ENCODE results near the gene ARF3.

Gene ARF3

DNA sequence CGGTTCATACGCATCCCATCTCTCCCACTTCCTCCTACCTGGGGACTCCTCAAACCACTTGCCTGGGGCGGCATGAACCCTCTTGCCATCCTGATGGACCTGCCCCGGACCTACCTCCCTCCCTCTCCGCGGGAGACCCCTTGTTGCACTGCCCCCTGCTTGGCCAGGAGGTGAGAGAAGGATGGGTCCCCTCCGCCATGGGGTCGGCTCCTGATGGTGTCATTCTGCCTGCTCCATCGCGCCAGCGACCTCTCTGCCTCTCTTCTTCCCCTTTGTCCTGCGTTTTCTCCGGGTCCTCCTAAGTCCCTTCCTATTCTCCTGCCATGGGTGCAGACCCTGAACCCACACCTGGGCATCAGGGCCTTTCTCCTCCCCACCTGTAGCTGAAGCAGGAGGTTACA is 24.5 kb upstream of the ARF3 start:
- no peak for DNase-seq (ENCODE audit: low read depth)

GRCh38 chr12:48980953-48981756 is 23.9 kb upstream of the ARF3 start:
- no peak for DNase-seq (ENCODE audit: low read depth)

- no peak for DNase-seq (ENCODE audit: low read depth)
Measured at GRCh38 chr12:48980389-48980952, 23.2 kb upstream of the ARF3 start.

GRCh38 chr12:48979602-48980388 is 22.5 kb upstream of the ARF3 start:
- no peak for DNase-seq (ENCODE audit: low read depth)

GRCh38 chr12:48978741-48979601 is 21.7 kb upstream of the ARF3 start:
- no peak for DNase-seq (ENCODE audit: low read depth)

- no peak for DNase-seq (ENCODE audit: low read depth)
Measured at GRCh38 chr12:48978291-48978740, 21.0 kb upstream of the ARF3 start, which contains the start of gene WNT1. WNT1 (plus strand) TSS chr12:48978322; CDS start chr12:48978651, 329 bp downstream.

DNA sequence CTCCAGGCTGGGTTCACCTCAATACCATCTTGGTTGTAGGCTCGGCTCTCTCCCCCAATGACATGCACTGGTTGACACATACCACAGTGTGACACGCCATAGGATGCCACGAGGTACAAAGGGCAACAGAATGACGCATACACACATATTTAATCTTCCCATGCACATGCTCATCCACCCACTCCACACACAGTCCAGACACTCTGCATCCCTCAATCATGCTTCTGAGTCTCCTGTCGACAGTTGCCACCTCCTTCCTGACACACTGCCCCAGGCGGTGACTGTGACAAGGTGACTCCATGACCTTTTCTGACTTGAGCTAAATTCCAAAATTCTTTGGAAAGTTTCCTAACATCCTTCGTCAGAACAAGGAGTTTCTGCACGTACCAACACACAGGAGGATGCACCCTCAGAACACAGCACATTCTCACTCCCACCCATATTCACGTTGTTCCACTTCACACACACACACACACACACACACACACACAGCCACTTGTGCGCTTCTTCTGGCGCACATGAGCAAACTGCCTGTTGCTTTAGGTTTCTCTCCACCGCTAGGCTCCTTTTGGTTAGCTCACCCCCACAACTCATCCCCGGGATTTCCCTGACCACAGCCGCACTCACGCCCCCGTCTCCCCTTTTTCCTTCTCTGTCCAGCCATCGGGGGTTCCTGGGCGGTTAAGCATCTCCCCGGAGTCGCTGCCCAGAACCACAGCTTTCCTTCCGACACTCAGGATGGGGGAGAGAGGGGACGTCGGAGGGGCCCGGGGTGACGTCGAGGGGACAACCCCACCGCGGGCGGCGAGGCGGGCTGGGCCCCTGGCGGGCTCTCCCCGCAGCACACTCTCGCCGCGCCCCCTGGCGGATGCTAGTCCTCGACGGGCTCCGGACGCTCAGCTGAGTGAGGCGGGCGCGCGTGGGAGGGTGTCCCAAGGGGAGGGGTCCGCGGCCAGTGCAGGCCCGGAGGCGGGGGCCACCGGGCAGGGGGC is 20.3 kb upstream of the ARF3 start:
- DNase-seq (ENCODE audit: low read depth), result peak; percentile 75

DNA sequence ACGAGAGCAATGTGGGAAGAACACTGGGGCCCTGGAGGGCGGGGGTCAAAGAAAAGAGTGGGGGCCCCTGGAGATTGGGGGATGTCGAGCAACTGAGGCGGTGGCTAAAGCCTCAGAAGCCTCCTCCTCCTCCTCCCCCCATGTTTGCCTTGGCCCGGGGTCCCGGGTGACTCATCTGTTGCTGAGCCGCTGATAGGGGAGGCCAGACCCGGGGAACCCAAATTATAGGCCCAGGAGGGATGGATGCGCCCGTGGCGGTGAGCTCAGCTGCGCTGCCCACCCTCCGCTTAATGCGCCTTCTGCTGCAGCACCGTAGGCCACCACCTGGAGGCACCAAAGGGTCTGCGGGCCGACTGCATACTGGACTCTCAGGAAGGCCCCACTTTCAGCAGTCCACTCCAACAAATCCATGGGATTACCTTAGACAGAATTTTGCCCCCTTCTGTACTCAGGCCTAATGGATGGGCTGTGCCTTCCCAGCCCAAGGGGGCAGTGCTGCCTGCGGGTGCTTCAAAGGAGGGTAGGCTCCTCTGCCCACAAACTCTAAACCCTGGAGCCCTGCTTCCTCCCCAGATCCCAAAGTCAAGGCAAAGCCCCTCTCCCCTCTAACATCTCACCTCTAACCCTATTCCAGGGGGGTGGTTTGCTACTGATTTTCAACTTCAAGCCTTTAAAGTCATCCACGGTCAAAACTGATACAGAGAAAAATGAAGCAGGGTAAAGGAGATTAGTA is 16.8 kb upstream of the ARF3 start:
- no peak for DNase-seq (ENCODE audit: low read depth)

DNA sequence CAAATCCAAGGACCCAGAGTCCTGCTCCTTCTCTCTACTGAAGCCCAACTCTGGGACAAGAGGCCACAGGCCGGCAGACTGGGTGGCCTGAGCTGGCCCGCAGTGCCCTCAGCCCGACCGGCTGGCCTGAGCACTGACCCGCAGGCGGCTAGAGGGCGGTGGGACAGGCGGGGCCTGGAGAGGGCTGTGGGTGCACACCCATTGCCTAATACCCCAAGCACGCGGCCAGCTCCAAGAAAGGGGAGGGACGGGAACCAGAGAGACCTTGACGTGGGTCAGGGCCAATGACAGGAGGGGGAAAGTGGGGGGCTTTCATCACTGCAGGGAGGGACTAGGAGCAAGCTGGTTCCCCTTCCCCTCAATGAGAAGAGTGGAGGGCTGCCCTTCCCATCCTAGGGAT is 16.2 kb upstream of the ARF3 start:
- DNase-seq (ENCODE audit: low read depth), result no peak

- no peak for DNase-seq (ENCODE audit: low read depth)
Measured at GRCh38 chr12:48972952-48973483, 15.7 kb upstream of the ARF3 start.

GRCh38 chr12:48972213-48972951 is 15.1 kb upstream of the ARF3 start:
- no peak for DNase-seq (ENCODE audit: low read depth)

- no peak for DNase-seq (ENCODE audit: low read depth)
Measured at GRCh38 chr12:48970702-48971334, 13.5 kb upstream of the ARF3 start.

DNA sequence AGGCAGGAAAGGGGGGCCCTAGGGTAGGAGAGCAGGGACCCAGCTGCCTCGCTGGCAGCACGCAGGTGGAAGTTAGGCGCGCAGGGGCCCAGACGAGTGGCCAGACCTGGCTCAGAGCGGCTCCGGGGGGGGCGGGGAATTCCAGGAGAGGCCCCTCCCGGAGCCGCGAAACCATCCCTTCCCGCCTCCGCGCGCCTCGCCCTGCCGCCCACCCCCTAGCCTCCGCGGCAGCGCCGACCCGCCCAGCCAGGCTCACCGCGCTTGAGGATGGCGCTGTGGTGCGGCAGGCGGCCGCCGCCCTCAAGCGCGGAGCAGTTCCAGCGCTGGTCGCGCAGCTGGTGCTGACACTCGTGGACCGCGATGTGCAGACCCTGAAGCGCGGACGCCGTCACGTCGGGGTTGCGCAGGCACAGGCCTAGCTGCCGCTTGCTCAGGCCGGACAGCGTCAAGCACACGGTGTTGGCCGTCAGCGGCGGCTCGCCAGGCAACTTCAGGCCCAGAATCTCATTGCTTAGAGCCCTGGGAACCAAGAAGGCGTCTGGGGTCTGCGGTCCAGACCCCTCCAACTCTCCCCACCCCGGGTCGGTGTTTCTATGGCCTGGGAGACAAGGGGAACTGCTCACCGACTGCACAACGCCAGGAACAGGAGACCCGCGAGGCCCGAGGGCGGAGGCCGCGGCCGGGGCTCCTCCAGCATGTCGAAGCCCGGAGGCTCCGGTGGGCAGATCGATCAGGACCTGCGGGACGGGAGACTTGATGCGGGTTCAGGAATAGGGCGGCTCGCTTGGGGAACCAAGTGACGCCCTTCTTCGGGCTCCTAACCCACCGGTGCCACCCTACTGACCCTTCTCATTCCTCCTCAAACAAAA is 12.8 kb upstream of the ARF3 start:
- DNase-seq (ENCODE audit: low read depth), result no peak

- DNase-seq (ENCODE audit: low read depth), result no peak
Measured at GRCh38 chr12:48969160-48969771, 12.0 kb upstream of the ARF3 start.

GRCh38 chr12:48968467-48968866 is 11.2 kb upstream of the ARF3 start:
- DNase-seq (ENCODE audit: low read depth), result no peak

DNA sequence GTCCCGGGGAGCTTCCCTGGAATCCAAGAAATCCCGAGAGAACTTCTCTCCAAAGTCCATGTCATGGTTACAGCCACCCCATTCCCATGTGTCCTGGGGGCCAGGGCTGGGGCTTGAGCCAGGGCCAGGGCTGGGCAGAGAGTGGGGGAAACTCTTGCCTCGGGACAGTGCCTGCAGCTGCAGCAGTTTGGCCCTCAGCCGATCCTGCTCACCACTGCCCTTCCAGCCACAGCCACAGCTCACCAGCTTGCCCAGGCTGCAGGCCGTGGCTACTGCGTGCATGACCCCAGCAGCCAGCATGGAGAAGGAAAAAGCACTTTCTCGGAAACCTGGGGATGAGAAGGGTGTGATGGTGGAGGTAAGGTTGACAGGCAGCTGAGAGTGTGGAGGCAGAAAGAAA is 10.7 kb upstream of the ARF3 start:
- DNase-seq (ENCODE audit: low read depth), result no peak

All from stimulated activated CD8-positive, alpha-beta memory T cell treated with anti-CD3 and anti-CD28 coated beads, Interleukin-15, amount 100 ng/mL, for 24 hours (primary cell).